HS-5 (cell line): ENCODE measurements around the gene MBL2.

Experiments used
- DNase-seq: peaks from one replicate; pipeline ENCODE4 v3.0.0-alpha.2; 2012; ENCODE audit warnings: low read depth

MBL2 gene

DNA sequence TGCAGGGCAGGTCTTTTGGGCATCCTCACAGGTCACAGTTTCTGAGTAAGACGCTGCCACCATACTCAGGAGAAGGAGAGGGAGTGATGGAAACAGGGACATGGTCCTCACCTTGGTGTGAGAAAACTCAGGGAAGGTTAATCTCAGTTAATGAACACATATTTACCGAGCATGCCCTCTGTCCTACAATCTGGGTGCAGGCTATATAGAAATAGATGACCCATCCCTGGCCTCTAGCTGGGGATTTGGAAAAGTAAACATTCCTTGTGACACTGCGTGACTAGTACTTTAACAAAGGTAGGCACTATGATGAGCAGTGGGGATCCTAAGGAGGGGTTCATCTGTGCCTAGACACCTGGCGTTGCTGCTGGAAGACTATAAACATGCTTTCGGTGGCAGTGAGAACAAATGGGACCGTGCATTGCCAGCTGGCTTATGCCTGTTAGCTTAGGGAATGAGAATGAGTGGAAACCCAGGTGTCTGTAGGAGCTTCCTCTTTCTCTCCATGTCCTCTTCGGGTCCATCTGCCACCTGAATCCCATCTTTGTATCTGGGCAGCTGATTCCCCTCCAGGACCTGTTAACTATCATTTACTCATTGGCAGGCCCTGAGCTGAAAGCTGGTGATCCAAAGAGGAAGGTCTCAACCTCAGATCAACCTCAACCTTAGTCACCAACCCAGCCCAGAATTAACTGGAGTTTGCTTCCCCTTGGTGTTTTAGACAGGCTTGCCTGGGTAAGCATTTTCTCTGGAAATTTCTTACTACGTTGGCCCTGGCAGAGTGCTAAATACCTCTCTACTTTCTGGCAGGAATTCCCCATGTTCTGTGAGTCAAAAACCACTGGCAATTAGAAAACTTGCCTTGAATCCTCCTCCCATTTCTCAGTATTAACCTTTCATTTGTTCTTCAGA is 794 bp downstream of the MBL2 start:
- DNase-seq, result no peak

DNA sequence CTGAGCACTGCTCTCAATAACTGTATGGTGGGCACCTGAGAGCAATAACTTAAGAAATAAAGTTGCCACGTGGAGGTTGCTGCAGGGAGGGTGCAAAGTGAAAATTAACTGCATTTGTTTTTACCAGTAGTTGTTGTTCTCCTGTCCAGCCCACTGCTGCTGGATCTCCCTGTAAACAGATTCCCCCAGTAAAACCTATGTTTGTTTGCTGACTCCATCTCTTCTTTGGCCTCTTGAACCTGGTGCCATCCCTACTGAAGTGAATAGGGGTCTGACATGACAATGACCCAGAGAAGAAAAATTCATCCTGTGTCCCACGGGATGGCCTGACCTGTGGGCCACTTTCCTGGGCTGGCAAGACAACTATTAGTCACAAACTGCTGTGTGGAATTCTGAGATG is 1.7 kb downstream of the MBL2 start:
- no peak for DNase-seq

DNA sequence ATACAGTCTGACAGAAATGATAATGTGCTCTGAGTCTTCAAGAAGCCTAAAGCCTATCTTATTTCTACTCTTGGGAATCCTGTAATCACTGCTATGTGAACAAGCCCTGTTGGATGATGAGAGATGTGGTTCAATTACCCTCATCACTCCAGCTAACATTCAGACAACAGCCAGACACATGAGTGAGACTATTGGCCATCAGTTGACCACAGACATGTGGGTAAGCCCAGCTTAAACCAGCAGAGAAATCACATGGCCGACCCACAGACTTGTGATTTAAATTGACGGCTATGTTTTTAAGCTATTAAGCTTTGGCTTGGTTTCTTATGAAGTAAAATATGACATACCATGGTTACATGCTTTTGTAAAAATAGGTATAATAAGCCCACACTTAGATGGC is 2.6 kb downstream of the MBL2 start:
- no peak for DNase-seq

DNA sequence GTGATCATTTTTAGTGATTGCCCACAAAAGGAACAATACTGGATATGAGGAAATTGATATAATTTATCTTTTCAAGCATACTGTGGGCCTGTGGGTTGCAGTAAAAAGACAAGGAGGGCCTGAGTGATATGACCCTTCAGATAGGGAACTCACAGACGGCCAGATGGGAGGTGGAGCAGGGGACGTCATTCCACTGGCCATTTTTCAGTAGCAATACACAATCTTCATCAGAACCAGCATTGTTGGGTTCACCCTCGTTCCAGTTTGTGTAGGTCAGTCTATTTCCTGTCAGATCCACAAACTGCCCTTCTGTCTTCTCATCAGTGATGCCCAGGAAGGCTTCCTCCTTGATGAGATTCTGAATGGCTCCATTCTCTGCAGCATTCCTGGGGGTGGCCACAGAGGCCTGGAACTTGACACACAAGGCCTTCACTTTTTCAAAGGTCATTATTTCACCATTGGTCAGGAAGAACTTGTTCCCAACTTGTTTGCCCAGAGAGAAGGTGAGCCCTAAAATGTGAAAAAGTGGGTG is 4.5 kb downstream of the MBL2 start:
- DNase-seq, result no peak

DNA sequence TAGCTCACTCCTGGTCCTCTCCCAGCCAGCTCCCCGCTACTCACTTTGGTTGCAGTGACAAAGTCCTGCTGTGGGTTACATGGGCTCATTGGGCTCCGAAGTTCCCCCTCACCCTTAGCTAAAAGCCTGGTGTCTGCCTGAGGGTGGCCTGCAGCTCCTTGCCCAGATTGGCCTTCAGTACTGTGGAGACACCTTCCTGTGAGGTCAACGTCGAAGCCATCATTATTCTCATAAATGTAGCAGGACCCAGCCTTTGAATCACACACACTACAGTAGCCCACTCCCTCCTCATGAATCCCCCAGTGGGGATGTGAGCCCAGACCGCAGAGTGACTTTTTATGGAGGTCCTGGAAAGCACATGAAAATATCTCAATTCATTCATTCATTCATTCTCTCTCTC is 10.5 kb downstream of the MBL2 start:
- no peak for DNase-seq

DNA sequence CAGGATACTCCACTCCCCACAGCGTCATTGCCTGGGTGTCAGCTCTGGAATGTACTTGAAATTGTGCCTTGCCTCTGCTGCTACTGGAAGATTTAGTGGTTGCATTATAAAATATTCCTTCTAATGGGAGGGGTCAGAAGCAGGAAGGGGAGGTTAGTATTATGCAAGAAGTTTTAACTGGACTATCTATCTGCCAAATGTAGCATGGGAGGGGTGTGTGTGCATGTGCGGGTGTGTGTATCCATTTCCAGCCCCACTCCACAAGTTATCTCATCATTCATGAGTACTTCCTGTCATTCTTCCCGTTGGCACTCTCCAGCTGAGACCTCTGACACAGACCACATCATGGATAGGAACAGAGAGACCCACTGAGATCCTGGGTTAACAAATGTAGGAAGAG is 13.4 kb downstream of the MBL2 start:
- no peak for DNase-seq

DNA sequence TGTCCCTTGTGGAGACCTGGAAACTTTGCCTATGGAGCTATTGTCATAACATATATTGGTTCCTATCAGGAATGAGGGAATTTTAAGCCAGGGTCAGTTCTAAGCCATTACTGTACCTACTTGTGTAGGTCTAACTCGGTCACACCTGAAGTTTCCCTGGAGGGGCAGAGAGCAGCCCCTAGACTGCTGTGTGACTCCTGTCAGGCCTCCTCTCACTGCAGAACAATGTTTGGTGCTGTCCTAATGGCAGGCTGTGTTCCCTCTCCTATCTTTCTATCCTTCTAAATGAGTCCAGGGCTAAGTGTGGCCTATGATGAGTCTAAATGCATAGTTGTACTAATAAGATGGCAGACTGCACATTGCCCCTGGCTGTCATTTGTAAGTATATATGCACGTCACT is 14.2 kb downstream of the MBL2 start:
- no peak for DNase-seq

DNA sequence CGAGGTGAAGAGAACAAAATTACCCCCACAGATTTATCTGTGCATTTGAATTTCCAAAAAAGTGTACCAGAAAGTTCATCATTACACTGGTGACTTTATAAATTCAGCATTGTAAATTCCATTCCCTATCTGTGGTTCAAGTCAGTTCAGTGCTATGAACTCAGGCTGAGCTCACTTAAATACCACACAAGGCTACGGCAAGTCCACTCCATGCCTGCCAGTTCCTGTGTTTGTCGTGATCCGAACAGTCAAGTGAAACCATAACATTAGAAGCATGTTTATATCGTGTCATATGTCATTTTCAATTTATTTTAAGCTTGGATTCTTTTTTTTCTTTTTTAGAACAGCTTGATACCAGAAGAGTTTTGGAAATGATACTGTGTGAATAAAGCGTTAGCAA is 14.8 kb downstream of the MBL2 start:
- DNase-seq, result no peak

DNA sequence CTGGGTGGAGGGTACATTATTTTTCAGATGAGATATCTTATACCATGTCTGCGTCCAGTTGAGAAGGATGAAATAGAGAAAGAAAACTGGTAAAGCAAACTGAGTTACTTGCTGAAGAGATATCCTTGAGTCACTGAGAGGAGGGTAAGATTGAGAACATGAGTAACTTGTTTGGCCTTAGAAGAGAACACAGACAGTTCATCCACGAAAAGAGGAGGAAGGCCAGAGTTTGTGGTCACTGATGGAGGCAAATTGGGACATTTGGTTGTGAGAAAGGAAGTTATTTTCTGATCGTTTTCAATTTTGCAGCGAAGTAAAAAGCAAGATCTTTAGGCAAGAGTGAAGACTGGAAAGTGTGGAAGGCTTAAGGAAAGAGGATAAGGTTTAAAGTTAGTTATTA is 15.6 kb downstream of the MBL2 start:
- no peak for DNase-seq

DNA sequence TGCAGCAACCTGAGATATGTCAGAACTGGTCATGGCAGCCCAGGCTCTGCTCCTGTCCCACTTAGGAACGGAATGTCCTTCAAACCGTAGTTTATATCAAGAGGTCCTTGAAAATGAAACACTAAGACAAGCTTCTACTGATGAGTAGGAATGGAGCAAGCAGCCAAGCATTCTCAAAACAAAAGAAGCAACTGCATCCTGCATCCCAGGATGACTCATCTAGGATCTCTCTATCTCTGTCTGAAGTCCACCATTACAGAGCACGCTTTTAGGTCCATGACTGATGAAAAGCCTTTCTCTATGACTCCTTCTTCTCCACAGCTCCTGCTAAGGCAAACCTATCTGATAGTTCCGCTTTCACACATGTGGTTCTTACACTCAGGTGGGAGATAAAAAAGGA is 16.3 kb downstream of the MBL2 start:
- DNase-seq, result no peak

DNA sequence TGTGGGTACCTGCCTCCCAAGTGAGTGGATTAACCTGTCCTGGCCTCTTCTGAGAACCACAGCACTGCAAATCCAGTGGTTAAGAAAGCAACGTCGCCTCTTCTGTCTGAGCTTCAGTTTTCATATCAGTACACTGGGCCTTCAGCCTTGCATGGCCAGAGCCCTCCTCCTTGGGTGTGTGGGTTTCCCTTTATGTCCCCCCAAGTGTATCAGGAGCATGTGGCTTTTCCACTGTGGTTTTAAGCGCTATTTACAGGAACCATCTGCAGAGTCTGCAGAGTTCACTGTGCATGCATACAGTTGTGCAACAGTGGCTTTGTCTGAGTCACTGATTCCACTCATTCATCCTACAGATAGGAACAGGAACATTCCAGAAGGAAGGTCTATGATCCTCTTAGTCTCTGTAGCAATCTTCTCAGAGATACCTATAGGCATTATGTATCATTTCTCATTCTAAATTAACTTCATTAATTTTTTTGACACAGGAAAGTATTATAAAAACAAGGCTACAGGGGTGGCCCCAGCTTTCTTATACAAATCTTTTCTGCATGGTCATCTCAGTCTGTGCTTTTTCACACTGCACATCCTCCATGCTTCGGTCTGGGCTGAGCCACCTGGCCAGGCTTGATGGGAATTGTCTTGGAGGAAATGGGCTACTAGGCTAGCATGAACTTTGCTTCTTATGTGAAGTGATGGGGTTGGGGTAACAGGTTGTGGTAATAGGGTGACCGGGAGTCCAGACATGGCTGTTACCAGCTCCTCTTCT is 17.1 kb downstream of the MBL2 start:
- DNase-seq, result no peak

DNA sequence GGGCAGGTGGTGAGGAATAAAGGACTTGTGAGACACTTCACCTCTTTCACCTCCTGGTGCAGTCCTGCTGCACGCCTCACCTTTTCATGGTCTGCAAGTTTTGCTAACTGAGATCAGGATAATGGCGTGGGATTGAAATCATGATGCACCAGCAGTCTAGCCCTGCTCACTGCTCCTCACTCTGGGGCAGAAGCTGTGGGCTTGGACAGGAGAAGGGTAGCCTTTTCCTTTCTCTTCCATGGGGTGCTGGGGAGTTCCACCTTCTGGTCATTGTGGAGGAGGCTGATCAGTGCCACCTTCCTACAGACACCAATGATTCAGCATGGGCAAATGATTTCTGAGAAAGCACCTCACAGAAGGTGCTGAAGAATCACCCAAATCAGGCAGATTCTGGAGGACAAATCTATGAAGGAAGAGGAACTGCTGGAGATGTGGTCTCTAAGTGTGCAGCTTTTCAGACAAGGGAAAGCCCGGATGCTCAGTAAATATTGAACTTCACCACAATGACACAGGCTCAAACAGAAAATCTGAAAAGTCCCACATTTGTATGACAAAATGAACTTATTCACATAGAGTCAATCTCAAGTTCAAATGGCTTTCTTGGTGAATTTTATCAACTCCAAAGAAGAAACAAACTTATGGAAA is 19.7 kb downstream of the MBL2 start:
- no peak for DNase-seq

DNA sequence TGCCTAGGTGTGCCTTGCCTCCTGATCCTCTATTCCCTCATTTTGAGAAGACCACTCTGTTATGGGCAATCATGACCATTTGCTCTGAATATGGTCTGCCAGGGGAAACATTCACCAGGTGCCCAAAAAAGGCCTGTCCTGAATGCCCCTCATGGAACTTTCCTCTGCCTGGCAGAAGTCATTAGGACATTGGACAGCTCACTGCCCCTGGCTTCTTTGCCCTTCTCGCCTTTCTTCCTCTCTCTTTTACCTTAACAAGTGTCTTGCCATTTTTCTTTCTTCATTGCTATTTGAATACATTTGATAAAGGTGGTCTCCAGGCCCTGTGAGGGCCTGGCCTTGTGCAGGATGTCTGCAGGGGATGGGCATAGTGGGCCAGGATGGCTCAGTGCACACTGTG is 20.3 kb downstream of the MBL2 start:
- DNase-seq, result no peak

DNA sequence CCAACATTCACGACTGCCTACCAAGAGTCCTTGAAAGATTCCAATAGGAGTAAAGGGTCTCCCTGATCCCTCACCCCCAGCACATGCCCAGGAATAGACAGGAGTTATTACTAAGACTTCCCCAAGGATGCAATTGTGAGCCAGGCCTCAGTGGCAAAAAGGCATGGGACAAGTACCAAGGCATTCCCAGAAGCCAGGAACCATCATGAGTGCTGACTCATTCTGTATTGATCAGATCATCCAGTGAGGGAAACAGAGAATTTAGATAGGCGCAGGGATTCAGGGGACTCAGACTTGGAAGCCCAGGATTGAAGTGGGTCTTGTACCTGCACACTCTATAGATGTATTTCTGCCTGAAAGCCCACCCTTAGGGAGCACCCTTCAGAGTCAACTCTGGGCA is 21.2 kb downstream of the MBL2 start:
- DNase-seq, result no peak

DNA sequence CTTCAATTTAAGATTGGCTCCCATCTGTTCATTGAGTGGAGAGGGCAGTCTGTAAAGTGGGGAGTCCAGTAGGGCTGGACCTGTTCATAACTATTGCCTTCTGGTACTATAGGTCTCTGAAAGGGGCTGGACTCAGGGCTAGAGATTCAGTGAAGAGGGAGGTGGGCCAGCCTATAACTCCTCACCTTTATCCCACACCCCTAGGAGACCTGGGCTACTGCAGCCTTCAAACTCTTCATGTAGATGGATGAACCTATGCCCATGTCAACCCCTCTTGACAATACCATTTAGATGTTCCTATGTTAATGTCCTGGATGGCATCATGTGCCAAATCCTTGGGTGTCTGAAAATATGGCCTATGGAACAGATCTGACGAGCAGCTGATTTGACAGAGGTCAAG is 22.0 kb downstream of the MBL2 start:
- no peak for DNase-seq

DNA sequence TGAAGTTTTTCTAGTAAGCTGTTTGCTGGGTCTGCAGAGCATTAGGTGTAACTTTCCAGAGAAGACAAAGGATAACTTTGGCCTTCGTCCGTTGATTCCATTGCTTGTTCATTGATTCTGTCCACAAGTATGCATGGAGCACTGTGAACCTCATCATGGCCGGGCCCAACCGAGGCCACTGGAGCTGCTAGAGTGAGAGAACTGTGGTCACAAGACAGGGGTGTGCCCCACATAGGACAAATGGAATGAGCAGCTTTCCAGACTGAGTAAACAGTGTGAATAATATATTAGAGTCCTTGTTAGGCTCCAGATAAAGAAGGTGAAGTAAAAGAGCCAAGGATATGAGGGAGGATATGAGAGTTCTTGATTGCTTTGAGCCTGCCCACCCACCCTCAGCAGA is 24.9 kb downstream of the MBL2 start:
- no peak for DNase-seq

DNA sequence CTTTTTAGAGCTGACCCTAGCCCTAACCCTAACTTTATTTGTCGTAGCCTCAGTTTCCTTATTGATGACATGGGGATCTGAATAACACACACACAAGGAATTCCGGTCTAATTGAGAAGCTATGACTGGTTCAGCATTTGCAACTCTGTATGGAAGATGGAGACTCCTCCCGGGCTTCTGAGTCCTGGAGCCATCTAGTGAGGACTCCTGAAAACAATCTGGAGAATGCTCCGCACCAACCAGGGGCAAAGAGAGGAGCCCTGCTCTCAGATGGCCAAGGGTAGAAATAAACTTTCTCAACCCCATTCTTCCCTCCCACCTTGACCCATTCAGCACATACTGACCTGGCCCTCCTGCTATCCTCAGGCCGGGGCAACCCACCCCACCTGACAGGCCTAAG is 26.4 kb downstream of the MBL2 start:
- DNase-seq, result no peak

DNA sequence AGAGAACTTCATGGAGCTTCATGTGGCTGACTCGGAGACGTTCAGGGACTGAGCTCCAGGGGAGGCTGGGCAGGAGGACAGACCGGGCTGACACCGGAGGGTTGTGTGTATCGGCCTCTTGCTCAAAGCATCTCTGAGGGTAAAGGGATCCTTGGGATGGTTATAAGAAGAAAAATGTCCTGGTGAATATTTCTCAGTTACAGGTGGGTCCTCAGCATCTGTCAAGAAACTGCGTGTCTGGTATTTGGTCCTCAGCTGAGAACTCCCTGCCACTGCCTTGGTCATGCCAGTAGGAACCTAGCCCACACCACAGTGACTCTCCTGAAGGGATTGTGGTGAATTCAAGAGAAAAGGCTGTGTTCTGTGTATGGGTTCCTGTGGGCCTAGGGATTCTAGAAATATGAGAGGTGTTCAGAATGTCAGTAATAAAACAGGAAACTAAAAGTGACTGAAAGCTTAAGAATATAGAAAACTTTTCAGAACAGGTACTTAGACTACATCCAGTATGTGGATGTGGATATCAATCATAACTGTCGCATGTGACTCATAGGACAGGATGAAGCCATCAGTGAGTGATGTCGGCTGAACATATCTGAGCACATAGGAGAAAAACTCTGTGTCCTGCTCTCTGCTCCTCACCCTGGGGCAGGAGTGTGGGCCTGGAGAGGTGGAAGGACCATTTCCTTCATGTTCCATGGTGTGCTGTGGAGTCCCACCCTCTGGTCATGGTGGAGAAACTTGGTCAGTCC is 28.4 kb downstream of the MBL2 start:
- DNase-seq, result no peak

DNA sequence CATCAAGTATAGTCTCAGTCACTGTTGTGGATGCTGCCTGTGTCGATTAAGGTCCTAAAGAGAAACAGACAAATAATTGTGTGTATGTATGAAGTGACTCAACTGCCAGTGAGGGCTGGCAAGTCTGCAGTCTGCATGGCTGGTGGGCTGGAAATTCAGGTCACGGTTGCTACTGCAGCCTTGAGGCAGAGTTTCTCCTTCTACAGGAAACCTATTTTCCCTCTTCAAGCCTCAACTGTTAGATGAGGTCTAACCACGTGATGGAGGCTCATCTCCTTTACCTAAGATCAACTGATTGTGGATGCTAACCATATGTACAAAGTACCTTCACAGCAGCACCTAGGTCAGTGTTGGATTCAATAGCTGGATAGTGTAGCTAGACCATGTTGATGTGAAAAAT is 29.9 kb downstream of the MBL2 start:
- no peak for DNase-seq

DNA sequence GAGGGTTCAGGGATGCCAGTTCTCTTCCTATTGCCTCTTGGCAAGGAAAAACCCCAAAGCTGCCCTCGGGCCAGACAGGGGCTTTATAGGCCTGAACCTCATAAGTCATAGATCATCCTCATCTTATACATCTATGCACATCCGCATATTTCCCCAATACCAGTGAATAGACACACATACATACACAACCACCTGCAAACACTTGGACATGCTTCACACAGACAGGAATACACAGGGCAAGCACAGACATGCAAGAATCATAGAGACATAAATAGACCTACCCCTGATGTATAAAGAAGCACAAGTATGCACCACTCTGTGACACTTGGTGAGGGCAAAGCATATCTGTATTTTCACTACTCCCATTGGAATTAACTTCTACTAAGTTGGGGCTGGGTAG is 30.7 kb downstream of the MBL2 start:
- DNase-seq, result no peak

DNA sequence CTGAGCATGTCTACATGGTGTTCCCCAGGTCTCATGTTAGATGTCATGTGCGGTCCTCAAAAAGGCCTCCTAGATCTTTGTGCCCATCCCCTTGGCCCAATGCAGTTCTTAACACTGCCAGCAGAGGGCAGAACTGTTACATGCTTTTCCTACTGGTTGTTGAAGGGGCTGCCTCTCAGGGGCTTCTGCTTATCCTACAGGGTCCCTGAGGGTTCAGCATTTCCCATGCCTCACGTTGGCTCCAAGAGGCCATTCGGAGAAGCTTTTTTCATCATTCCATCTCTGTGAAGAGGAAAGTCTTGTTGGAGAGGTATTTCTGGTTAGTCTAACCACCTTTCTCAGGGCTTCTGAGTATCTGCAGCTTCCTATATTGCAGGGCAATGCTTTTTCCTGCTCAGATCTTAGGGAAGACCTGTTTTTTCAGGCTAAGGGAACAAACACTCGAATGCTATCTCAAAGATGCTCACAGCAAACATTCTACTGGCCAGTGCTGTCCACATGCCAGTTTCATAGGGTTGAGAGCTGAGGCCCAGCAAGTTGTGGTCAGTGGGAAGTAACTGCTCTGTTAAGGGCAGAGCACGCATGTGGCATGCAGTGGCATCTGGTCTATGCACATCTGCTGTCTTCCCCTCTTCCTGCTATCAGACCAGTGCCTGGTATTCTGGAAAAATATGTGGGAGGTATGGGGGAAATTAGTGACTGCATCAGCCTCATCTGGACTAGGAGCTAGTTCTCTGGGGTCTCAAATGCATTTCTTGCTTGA is 31.5 kb downstream of the MBL2 start:
- peak; percentile 10 for DNase-seq
